ENCODE data around the gene FNDC11.

GRCh38 chr20:63555661-63556381 is 1.9 kb downstream of the FNDC11 start:
- TF ChIP-seq CTCF (IDR thresholded peaks at IDR 0.05 in 8 of 11, conservative IDR thresholded peaks at IDR 0.05 in 3 of 11): no peak
- peak in 2 of 3 donors; percentile 19 to 58 for TF ChIP-seq POLR2AphosphoS5 (IDR thresholded peaks at IDR 0.05)
